Osteoblast (primary cell): ENCODE data around the gene MTCH1. TPM values are rescaled to one million over a fixed set of nuclear protein-coding genes. Genes with fewer than 3 reads are reported as not detected.
A peak's percentile ranks its signal among the peaks of the same experiment; 100 is the strongest.

Source experiments
- DNase-seq: peaks from one replicate; pipeline ENCODE4 v3.0.0; 2011; ENCODE audit warnings: low spot score, mixed read lengths; ENCODE audit not compliant: insufficient read length; ENCODE audit errors: missing footprints
- H2AFZ ChIP-seq: 2 replicates; pipeline ENCODE4 v1.6.0; 2011; ENCODE audit warnings: mild to moderate bottlenecking, low read length
- H3K27ac ChIP-seq: 2 replicates; pipeline ENCODE4 v1.5.1; 2011; ENCODE audit warnings: mild to moderate bottlenecking, low read depth, low read length, moderate library complexity
- H3K27me3 ChIP-seq: 2 replicates; pipeline ENCODE4 v1.6.0; 2012; ENCODE audit warnings: mild to moderate bottlenecking, control low read depth, inconsistent platforms, low read length, moderate library complexity; ENCODE audit not compliant: insufficient read depth
- H3K36me3 ChIP-seq: 2 replicates; pipeline ENCODE4 v1.5.1; 2011; ENCODE audit warnings: mild to moderate bottlenecking, low read length, control low read depth, moderate library complexity; ENCODE audit not compliant: insufficient read depth
- H3K4me1 ChIP-seq: 2 replicates; pipeline ENCODE4 v1.5.1; 2011; ENCODE audit warnings: mild to moderate bottlenecking, low read length, control low read depth, moderate library complexity; ENCODE audit not compliant: insufficient read depth
- H3K4me2 ChIP-seq: 2 replicates; pipeline ENCODE4 v1.6.0; 2011; ENCODE audit warnings: mild to moderate bottlenecking, low read length; ENCODE audit not compliant: insufficient read depth
- H3K4me3 ChIP-seq: fragments of 200-600 bp; sonication (generic); 3 replicates; pipeline ENCODE4 v1.5.1; 2012; ENCODE audit warnings: mild to moderate bottlenecking, low read length, inconsistent platforms; ENCODE audit not compliant: insufficient read depth
- H3K79me2 ChIP-seq: 2 replicates; pipeline ENCODE4 v1.6.0; 2012; ENCODE audit warnings: mild to moderate bottlenecking, low read length, control low read depth, inconsistent platforms; ENCODE audit not compliant: insufficient read depth
- H3K9me3 ChIP-seq: 2 replicates; pipeline ENCODE4 v1.5.1; 2011; ENCODE audit warnings: low read depth, low read length, control low read depth
- H4K20me1 ChIP-seq: 2 replicates; pipeline ENCODE4 v1.6.0; 2012; ENCODE audit warnings: mild to moderate bottlenecking, low read length, control low read depth; ENCODE audit not compliant: insufficient read depth
- CTCF ChIP-seq: IDR thresholded peaks from 2 replicates; pipeline ENCODE4 v1.5.1; 2011; ENCODE audit warnings: mild to moderate bottlenecking, low read depth, low read length, moderate library complexity; ENCODE audit errors: extremely low read depth
- total RNA-seq: library from RNA; depleted of rRNA; stranded (reverse); fragments of >200 nt; gene quantifications from 2 replicates; pipeline ENCODE4 v1.2.3, GENCODE V29; 2012

The MTCH1 gene
- total RNA-seq, 1 donor, result 185 TPM

GRCh38 chr6:36930483-36930882 lies 55.5 kb downstream of the MTCH1 start:
- Histone ChIP-seq H2AFZ (no peak overlapping the region), H3K4me3 (no peak overlapping the region), H3K4me2 (no peak overlapping the region), H3K9me3 (no peaks in the 10 kb centered on the region), H3K4me1 (peaks cover 31% of the 10 kb centered on the region), H3K36me3 (peaks cover 4% of the 10 kb centered on the region), H3K79me2 (no peaks in the 10 kb centered on the region), H3K27ac (no peak overlapping the region), H3K27me3 (no peaks in the 10 kb centered on the region), H4K20me1 (no peaks in the 10 kb centered on the region)
- TF ChIP-seq CTCF, result no peak
- no peak for DNase-seq

- Histone ChIP-seq H4K20me1 (no peaks in the 10 kb centered on the region), H3K27ac (no peak overlapping the region), H3K4me1 (peaks cover 31% of the 10 kb centered on the region)
Observed at GRCh38 chr6:36929607-36930006, 56.4 kb downstream of the MTCH1 start.

GRCh38 chr6:36929152-36929551 lies 56.8 kb downstream of the MTCH1 start:
- Histone ChIP-seq H2AFZ (no peak overlapping the region), H4K20me1 (no peaks in the 10 kb centered on the region), H3K9me3 (no peaks in the 10 kb centered on the region), H3K4me3 (no peak overlapping the region), H3K36me3 (peaks cover 15% of the 10 kb centered on the region), H3K79me2 (no peaks in the 10 kb centered on the region), H3K4me2 (no peak overlapping the region), H3K4me1 (peaks cover 32% of the 10 kb centered on the region), H3K27ac (no peak overlapping the region), H3K27me3 (no peaks in the 10 kb centered on the region)
- TF ChIP-seq CTCF, result no peak
- no peak for DNase-seq

More at GRCh38 chr6:36929607-36930006, 56.4 kb downstream of the MTCH1 start:
- Histone ChIP-seq H3K4me3 (no peak overlapping the region), H3K9me3 (no peaks in the 10 kb centered on the region), H3K36me3 (peaks cover 13% of the 10 kb centered on the region), H3K4me2 (peak overlapping the region; percentile 36), H2AFZ (no peak overlapping the region), H3K27me3 (no peaks in the 10 kb centered on the region), H3K79me2 (no peaks in the 10 kb centered on the region)
- TF ChIP-seq CTCF, result no peak
- peak; percentile 83 for DNase-seq

- H3K27ac ChIP-seq, result no peak overlapping the region
- peaks cover 21% of the 10 kb centered on the region for H3K36me3 ChIP-seq
- no peak overlapping the region for H3K4me3 ChIP-seq
- peaks cover 35% of the 10 kb centered on the region for H3K4me1 ChIP-seq
- no peak for DNase-seq
- no peak overlapping the region for H3K4me2 ChIP-seq
- H3K79me2 ChIP-seq, result no peaks in the 10 kb centered on the region
- H2AFZ ChIP-seq, result no peak overlapping the region
- no peaks in the 10 kb centered on the region for H3K9me3 ChIP-seq
- TF ChIP-seq CTCF, result no peak
- H4K20me1 ChIP-seq, result no peaks in the 10 kb centered on the region
- no peaks in the 10 kb centered on the region for H3K27me3 ChIP-seq
Observed at GRCh38 chr6:36928547-36928918, 57.5 kb downstream of the MTCH1 start.
